Activated T-cell treated with anti-CD3 and anti-CD28 coated beads for 1 hour (primary cell): ENCODE measurements around the gene SMC1B.
A peak's percentile ranks its signal among the peaks of the same experiment; 100 is the strongest.

ENCODE experiments used
- DNase-seq: peaks from one replicate; pipeline ENCODE4 v3.0.0-alpha.2; 2020; ENCODE audit warnings: low read depth

SMC1B gene

GRCh38 chr22:45320357-45320976 lies 92.9 kb downstream of the SMC1B start:
- no peak for DNase-seq

GRCh38 chr22:45319324-45319685 lies 94.1 kb downstream of the SMC1B start:
- no peak for DNase-seq

GRCh38 chr22:45318558-45319323 lies 94.7 kb downstream of the SMC1B start:
- peak; percentile 29 for DNase-seq

GRCh38 chr22:45318168-45318557 lies 95.2 kb downstream of the SMC1B start:
- peak; percentile 83 for DNase-seq

GRCh38 chr22:45317551-45318167 lies 95.7 kb downstream of the SMC1B start:
- no peak for DNase-seq

GRCh38 chr22:45316796-45317526 lies 96.4 kb downstream of the SMC1B start:
- no peak for DNase-seq

- no peak for DNase-seq
Observed at GRCh38 chr22:45314786-45315185, 98.6 kb downstream of the SMC1B start.

GRCh38 chr22:45314054-45314721 lies 99.2 kb downstream of the SMC1B start:
- DNase-seq = no peak

GRCh38 chr22:45312856-45313255 lies 100.5 kb downstream of the SMC1B start:
- no peak for DNase-seq

- DNase-seq = no peak
Observed at GRCh38 chr22:45312415-45312814, 101.0 kb downstream of the SMC1B start.

GRCh38 chr22:45310977-45311531 lies 102.3 kb downstream of the SMC1B start:
- DNase-seq = no peak

- no peak for DNase-seq
Observed at GRCh38 chr22:45310331-45310976, 102.9 kb downstream of the SMC1B start.

GRCh38 chr22:45309422-45310227 lies 103.8 kb downstream of the SMC1B start, which contains the start of gene FAM118A:
Gene FAM118A, plus strand, starts transcription at chr22:45309934. Its CDS starts 12,446 bp downstream, at chr22:45322380.
- DNase-seq = peak; percentile 97

GRCh38 chr22:45308957-45309421 lies 104.4 kb downstream of the SMC1B start:
- no peak for DNase-seq

GRCh38 chr22:45308391-45308956 lies 104.9 kb downstream of the SMC1B start:
- DNase-seq = no peak

- DNase-seq = no peak
Observed at GRCh38 chr22:45306139-45306538, 107.3 kb downstream of the SMC1B start.

- DNase-seq = no peak
Observed at GRCh38 chr22:45305456-45306075, 107.8 kb downstream of the SMC1B start.

- DNase-seq = no peak
Observed at GRCh38 chr22:45304971-45305370, 108.4 kb downstream of the SMC1B start.

GRCh38 chr22:45303181-45303580 lies 110.2 kb downstream of the SMC1B start:
- no peak for DNase-seq
